Psoas muscle (tissue), 8 donors: ENCODE measurements around the gene DERA. TPM values are rescaled to one million over a fixed set of nuclear protein-coding genes. Genes with fewer than 3 reads are reported as not detected.
"Not testable (repeated sequence)": the region's sequence is repeated elsewhere in the genome, so short reads cannot be mapped to it uniquely, and the experiment has no call there.

Source experiments
- ATAC-seq, 4 donors: fragments of 200-7000 bp; cut with Tn5 transposase; one replicate each; pipeline ENCODE4 v1.9.1; 2020; ENCODE audit warnings: moderate library complexity in 3 of 4, mild to moderate bottlenecking in 2 of 4
- DNase-seq, 2 donors: peaks; one replicate each; pipeline ENCODE4 v3.0.0-alpha.2; 2020
- H3K27ac ChIP-seq: fragments of 200-600 bp; one replicate; pipeline ENCODE4 v1.8.0; 2022
- H3K27me3 ChIP-seq, 3 donors: fragments of 200-600 bp in 1 of 3; one replicate each; pipeline versions ENCODE4 v1.6.1 to v1.8.0; 2013 to 2022; ENCODE audit warnings: low read length in 2 of 3, mild to moderate bottlenecking in 2 of 3, moderate library complexity in 1 of 3; ENCODE audit not compliant: insufficient read depth in 3 of 3
- H3K36me3 ChIP-seq, 2 donors: fragments of 200-600 bp in 1 of 2; one replicate each; pipeline versions ENCODE4 v1.6.1 to v1.8.0; 2013 to 2022; ENCODE audit warnings: low read depth in 1 of 2, mild to moderate bottlenecking in 1 of 2, moderate library complexity in 1 of 2; ENCODE audit not compliant: insufficient read depth in 1 of 2
- H3K4me1 ChIP-seq: fragments of 200-600 bp; one replicate; pipeline ENCODE4 v1.8.0; 2022
- H3K4me3 ChIP-seq: fragments of 200-600 bp; one replicate; pipeline ENCODE4 v1.8.0; 2022; ENCODE audit warnings: mild to moderate bottlenecking
- H3K9me3 ChIP-seq: fragments of 200-600 bp; one replicate; pipeline ENCODE4 v1.8.0; 2022
- CTCF ChIP-seq: fragments of 200-600 bp; IDR thresholded peaks from one replicate; pipeline ENCODE4 v1.8.0; 2022; ENCODE audit warnings: antibody characterized with exemption
- WGBS, 3 donors: extraction: QIAGEN DNeasy Blood & Tissue Kit; methylation state at CpG; one replicate each; pipeline versions ENCODE4 v1.1.6 to v1.1.7; 2013; 5-methylcytosine and 5-hydroxymethylcytosine counted together
- intact Hi-C, 2 donors: fragments of 100-400 bp; cut with DNase I; formaldehyde crosslinking; loops; one replicate each; pipeline versions ENCODE4 v1.11.0 to v1.14.2; 2022
- polyA plus RNA-seq, 3 donors: library from polyadenylated mRNA; stranded (reverse); fragments of 200-250 nt; gene quantifications; one replicate each; pipeline ENCODE4 v1.2.3, GENCODE V29; 2013
- total RNA-seq, 4 donors: library from RNA; stranded (reverse); fragmentation: NEBNext Ultra II Directional in 2 of 4; extraction: Animal tissue kit (Norgen Biotek cat#: 25700) in 2 of 4; gene quantifications; one replicate each; pipeline versions ENCODE4 v1.2.1 to v1.2.4, GENCODE V29; 2021 to 2023
- donor health status: healthy with polysubstance abuse.
- donor health status: DM: no; HTN: no; CAD: no; lungs with moderate emphysema.
- donor health status: Bipolar disorder and iron deficiency.
- donor health status: healthy.
- donor health status: DM: yes; HTN: yes; CAD: no.
- donor health status: DM: no; HTN: no; CAD: no.
- donor health status: DM: no; HTN: no; CAD: no.
- donor health status: DM: yes; HTN: yes; CAD: no.

Gene DERA
- total and polyA plus RNA-seq, 7 donors, result 14.3 to 31.5 (median 19.8) TPM

GRCh38 chr12:15863984-15864383 is 47.1 kb upstream of the DERA start:
- no peak for TF ChIP-seq CTCF
- no peaks in the 10 kb centered on the region for H3K27me3 ChIP-seq
- H3K4me1 ChIP-seq, result no peaks in the 10 kb centered on the region
- no peak overlapping the region for H3K4me3 ChIP-seq
- H3K9me3 ChIP-seq, result no peaks in the 10 kb centered on the region
- DNase-seq (no peak), ATAC-seq (no peak)
- intact Hi-C loops, result no loop called here
- no peak overlapping the region for H3K27ac ChIP-seq
- H3K36me3 ChIP-seq, result no peaks in the 10 kb centered on the region
- WGBS, 3 donors, result 85% methylated on average over 6 of the region's 6 CpGs

GRCh38 chr12:15868186-15868585 is 42.9 kb upstream of the DERA start:
- no peak for ATAC-seq
- intact Hi-C loops, result no loop called here

GRCh38 chr12:15873556-15873955 is 37.6 kb upstream of the DERA start:
- no peaks in the 10 kb centered on the region for H3K36me3 ChIP-seq
- 84 to 92% (median 91%) methylated on average over 4 of the region's 4 CpGs for WGBS, 3 donors
- DNase-seq (no peak), ATAC-seq (no peak)
- H3K27ac ChIP-seq, result no peak overlapping the region
- H3K27me3 ChIP-seq, result no peaks in the 10 kb centered on the region
- H3K4me3 ChIP-seq, result no peak overlapping the region
- TF ChIP-seq CTCF, result no peak
- no peaks in the 10 kb centered on the region for H3K4me1 ChIP-seq
- intact Hi-C loops, result no loop called here
- no peaks in the 10 kb centered on the region for H3K9me3 ChIP-seq

More at GRCh38 chr12:15868186-15868585, 42.9 kb upstream of the DERA start:
- no peak for DNase-seq
- no peak overlapping the region for H3K4me3 ChIP-seq
- no peaks in the 10 kb centered on the region for H3K36me3 ChIP-seq
- WGBS, 3 donors, result 86 to 88% (median 87%) methylated on average over 3 of the region's 3 CpGs
- H3K4me1 ChIP-seq, result no peaks in the 10 kb centered on the region
- TF ChIP-seq CTCF, result no peak
- H3K9me3 ChIP-seq, result no peaks in the 10 kb centered on the region
- H3K27ac ChIP-seq, result no peak overlapping the region
- no peaks in the 10 kb centered on the region for H3K27me3 ChIP-seq

GRCh38 chr12:15874556-15875145 is 36.5 kb upstream of the DERA start:
- not testable (repeated sequence) for H3K36me3 ChIP-seq, H3K9me3 ChIP-seq, H3K27ac ChIP-seq, H3K4me1 ChIP-seq, ATAC-seq, DNase-seq, H3K27me3 ChIP-seq, H3K4me3 ChIP-seq
- 94 to 98% (median 97%) methylated on average over 20 of the region's 20 CpGs for WGBS, 3 donors
- intact Hi-C loops, result loop anchor here in 1 of 2 donors (5.0 kb wide), 1 partner anchor 602 kb away; no protein-coding TSS in a partner anchor

- no peak overlapping the region for H3K4me3 ChIP-seq
- no peaks in the 10 kb centered on the region for H3K4me1 ChIP-seq
- intact Hi-C loops, result loop anchor here in 1 of 2 donors (5.0 kb wide), 1 partner anchor 604 kb away; no protein-coding TSS in a partner anchor
- H3K27ac ChIP-seq, result no peak overlapping the region
- no peaks in the 10 kb centered on the region for H3K9me3 ChIP-seq
- 95 to 100% (median 100%) methylated on average over 1 of the region's 1 CpG for WGBS, 3 donors
- ATAC-seq, result no peak
- no peak for TF ChIP-seq CTCF
- H3K36me3 ChIP-seq, result no peaks in the 10 kb centered on the region
- no peaks in the 10 kb centered on the region for H3K27me3 ChIP-seq
- DNase-seq, result no peak
These were observed 35.3 kb upstream of the DERA start for GRCh38 chr12:15875863-15876262.
